Chondrocyte (in vitro differentiated cells): Measurements from ENCODE around the gene FBLL1. TPM values are rescaled to one million over a fixed set of nuclear protein-coding genes. Genes with fewer than 3 reads are reported as not detected.

ENCODE experiments used
- DNase-seq: peaks from one replicate; pipeline ENCODE4 v3.0.0; 2021; ENCODE audit warnings: mixed read lengths, low spot score
- H3K27ac Mint-ChIP-seq: one replicate; pipeline ENCODE4 v1.8.0; 2021; ENCODE audit warnings: mild to moderate bottlenecking, moderate library complexity, mixed read lengths; ENCODE audit not compliant: unreplicated experiment
- H3K27me3 Mint-ChIP-seq: 2 replicates; pipeline ENCODE4 v1.8.0; 2021; ENCODE audit warnings: low read depth, mixed read lengths
- H3K36me3 Mint-ChIP-seq: 2 replicates; pipeline ENCODE4 v1.8.0; 2021; ENCODE audit warnings: low read depth, mixed read lengths
- H3K4me1 Mint-ChIP-seq: 2 replicates; pipeline ENCODE4 v1.8.0; 2021; ENCODE audit warnings: low read depth, mild to moderate bottlenecking, mixed read lengths
- H3K4me3 Mint-ChIP-seq: one replicate; pipeline ENCODE4 v1.8.0; 2021; ENCODE audit warnings: mild to moderate bottlenecking, moderate library complexity, mixed read lengths; ENCODE audit not compliant: unreplicated experiment
- H3K9me3 Mint-ChIP-seq: 2 replicates; pipeline ENCODE4 v1.8.0; 2021; ENCODE audit warnings: low read depth, mixed read lengths
- microRNA-seq: library from miRNA; unstranded; fragments of <30 nt; microRNA quantifications from one replicate; pipeline ENCODE4 v1.2.0, GENCODE V29; 2020; ENCODE audit warnings: borderline number of aligned reads
- total RNA-seq: library from RNA; stranded (reverse); gene quantifications from 3 replicates; pipeline ENCODE4 v1.2.1, GENCODE V29; 2021
- TF ChIP-seq, protein P1 (sequence below): fragments of 200-600 bp; sonication (generic); IDR thresholded peaks from 2 replicates; pipeline ENCODE4 v1.5.0; 2021; ENCODE audit warnings: antibody characterized with exemption, mild to moderate bottlenecking, moderate library complexity

FBLL1 gene
- total RNA-seq, 1 donor from 2014 or later: 7.9 TPM

DNA sequence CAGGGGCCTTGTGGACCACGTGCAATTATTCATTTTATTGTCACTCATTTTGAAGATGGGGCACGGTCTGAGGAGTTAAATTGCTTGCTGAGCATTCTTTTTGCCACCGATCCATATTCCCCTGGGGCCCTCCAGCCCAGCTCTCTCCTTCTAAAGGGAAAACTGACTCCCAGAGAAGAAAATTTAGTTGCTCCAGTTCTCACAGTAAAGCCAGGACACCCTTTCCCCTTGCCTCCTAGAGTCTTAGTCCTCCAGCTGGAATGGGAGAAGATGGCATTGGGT, 51.1 kb downstream of the FBLL1 start:
- Mint-ChIP-seq H3K4me1 (peaks cover 40% of the 10 kb centered on the region), H3K36me3 (no peaks in the 10 kb centered on the region), H3K9me3 (no peaks in the 10 kb centered on the region), H3K4me3 (peak overlapping the region; percentile 77), H3K27me3 (no peaks in the 10 kb centered on the region), H3K27ac (peak overlapping the region; percentile 96)
- TF ChIP-seq, protein P1, sequence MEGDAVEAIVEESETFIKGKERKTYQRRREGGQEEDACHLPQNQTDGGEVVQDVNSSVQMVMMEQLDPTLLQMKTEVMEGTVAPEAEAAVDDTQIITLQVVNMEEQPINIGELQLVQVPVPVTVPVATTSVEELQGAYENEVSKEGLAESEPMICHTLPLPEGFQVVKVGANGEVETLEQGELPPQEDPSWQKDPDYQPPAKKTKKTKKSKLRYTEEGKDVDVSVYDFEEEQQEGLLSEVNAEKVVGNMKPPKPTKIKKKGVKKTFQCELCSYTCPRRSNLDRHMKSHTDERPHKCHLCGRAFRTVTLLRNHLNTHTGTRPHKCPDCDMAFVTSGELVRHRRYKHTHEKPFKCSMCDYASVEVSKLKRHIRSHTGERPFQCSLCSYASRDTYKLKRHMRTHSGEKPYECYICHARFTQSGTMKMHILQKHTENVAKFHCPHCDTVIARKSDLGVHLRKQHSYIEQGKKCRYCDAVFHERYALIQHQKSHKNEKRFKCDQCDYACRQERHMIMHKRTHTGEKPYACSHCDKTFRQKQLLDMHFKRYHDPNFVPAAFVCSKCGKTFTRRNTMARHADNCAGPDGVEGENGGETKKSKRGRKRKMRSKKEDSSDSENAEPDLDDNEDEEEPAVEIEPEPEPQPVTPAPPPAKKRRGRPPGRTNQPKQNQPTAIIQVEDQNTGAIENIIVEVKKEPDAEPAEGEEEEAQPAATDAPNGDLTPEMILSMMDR: no peak
- no peak for DNase-seq

Small RNAs within 50 kb of the gene (microRNA-seq; reads per million reads assigned to microRNA genes)
- gene MIR103A1: not detected
- not detected for gene MIR103B1

Other genes starting within 250 kb of the FBLL1 start
- 2.1 to 4.9 TPM (median 2.1 TPM) in 3 replicates for gene WWC1, start 237.7 kb upstream of the FBLL1 start, total RNA-seq
- 95.3 to 125 TPM (median 98.6 TPM) in 3 replicates for gene RARS1, start 42.8 kb upstream of the FBLL1 start, total RNA-seq
- gene PANK3, start 50.1 kb downstream of the FBLL1 start, total RNA-seq: 79.4 to 112 TPM (median 99.3 TPM) in 3 replicates